Stimulated activated naive CD4-positive, alpha-beta T cell treated with Interleukin-2 at 50 U/mL for 16 hours (primary cell): ENCODE results near the gene SLC25A31.

Source experiments
- DNase-seq: peaks from one replicate; lab custom pipeline; 2025; lab: John Stamatoyannopoulos, UW

SLC25A31 gene

DNA sequence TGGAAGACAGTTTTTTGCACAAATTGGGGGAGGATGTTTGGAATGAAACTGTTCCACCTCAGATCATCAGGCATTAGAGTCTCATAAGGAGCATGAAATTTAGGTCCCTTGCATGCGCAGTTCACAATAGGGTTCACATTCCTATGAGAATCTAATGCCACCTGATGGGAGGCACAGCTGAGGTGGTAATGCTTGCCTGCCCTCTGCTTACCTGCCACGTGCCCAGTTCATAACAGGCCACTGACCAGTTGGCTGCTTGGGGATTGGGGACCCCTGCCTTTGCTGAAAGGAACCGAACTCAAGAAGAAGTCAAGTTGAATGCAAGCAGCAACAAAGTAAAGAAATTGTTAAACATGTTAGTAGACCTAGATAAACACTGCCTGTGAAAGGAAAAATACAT is 47.3 kb downstream of the SLC25A31 start:
- DNase-seq: no peak

DNA sequence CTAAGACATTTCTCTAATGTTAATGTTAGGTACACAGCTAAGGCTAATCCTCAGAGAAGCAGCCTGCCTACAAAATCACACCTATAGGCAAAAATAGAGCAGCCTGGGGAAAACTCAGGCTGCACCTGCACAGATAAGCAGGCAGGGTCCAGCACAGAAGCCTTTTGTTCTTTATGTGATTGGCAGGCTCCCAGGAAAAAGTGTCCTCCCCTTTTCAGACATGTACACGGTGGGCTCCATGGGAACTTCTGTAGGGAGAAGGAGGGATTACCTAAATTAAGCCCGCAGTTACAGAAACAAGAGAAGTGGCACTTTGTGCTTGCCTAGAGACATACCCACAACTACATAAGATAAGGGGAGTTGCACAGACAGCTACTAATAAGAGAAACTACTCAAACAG is 47.9 kb downstream of the SLC25A31 start:
- no peak for DNase-seq

DNA sequence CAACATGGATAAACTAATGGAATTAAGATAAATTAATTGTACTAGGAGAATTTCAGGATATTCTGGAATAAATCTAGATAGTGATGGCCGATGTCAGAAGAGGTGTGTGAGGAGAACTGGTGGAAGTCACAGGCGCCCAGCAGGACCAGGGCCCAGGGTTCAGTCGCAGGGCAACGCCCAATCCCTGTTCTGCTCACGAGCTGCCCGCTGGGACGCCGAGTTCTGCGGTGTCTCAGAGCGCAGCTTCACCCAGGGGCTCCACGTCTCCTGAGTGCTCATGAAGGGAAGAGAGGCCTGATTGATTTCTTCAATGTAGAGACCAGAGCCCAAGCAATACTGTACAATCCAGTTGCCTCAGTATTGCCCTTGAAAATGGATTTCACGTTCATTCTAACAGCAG is 50.4 kb downstream of the SLC25A31 start:
- DNase-seq: no peak

DNA sequence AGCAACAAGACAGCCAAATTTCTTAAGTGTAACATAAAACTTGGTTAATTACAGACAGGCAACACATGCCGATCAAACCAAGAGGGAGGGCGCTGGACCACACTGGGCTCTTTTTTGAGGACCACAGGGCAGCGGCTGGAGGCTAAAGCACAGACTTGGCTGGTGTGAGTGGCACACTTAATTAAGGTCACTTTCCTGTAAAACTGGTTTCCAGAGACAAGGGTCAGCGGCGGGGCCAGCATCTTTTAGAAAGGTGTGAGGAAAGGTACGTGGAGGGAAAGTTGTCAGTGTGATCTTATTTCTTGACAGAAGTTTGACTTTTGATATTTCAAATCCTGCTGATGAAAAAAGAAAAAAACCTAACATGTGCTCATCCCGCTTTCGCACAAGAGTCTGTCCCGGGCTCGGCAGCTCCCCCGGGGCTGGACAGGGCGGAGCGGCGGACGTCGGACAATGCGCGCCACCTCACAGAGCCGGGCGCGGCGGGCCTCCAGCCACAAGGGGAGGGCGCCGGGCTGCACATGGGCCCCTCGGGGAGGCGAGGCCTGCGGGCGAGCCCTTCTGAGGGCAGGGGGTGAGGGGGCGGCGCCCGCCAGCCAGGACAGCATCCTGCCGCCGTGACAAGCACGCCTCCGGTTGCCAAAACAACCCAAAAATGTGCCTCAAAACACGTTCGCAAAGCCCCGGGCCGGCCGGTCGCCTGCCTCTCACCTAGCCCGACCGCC is 51.3 kb downstream of the SLC25A31 start:
- DNase-seq: no peak

DNA sequence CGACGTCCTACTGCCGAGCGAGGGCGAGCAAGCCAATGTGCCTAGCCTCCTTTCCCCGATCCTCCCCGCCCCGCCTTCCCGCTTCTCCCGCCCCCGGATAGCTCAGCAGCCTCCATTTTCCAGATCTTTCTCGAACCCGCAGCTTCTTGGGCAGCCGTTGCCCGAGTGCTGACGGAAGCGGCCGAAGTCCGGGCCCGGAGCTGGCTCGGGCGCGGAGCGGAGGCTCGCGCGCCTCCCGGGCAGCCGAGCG is 51.8 kb downstream of the SLC25A31 start:
- DNase-seq: peak; percentile 24

DNA sequence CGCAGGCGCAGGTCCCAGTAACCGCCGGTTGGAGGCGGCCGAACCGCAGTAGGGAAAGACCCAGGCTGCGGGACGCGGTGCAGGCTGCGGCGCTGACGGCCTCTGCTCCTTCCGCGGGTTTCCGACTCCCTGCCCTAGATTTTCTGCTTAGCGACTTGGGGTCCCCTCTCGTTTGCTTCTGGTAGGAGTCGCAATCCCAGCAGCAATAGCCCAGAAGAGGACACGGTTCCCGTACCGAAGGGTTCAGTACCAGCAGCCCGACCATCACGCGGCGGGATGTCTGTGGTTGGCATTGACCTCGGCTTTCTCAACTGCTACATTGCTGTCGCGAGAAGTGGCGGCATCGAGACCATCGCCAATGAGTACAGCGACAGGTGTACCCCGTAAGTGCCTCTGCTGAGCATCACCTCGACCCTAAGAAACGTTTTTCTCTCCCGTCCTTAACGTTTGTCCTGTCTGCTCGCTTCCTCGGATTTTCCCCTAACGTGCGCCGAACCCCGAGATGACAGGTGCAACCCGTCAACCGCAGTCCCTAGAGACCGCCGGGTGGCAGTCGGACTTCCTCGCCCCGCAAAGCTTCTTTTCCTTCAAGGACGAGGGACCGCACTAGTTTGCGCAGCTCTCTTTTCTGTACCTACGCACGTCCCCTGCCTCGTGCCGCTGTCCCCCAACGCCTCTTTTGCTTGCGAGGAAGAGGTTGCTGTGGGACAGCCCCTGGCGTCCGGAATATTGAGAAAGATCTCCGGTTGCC is 52.2 kb downstream of the SLC25A31 start, which contains the start of gene HSPA4L:
Gene HSPA4L, plus strand, starts transcription at position 48 of the 751 bp plus-strand sequence. Its CDS starts 229 bp downstream, at position 277.
- DNase-seq: peak; percentile 24

DNA sequence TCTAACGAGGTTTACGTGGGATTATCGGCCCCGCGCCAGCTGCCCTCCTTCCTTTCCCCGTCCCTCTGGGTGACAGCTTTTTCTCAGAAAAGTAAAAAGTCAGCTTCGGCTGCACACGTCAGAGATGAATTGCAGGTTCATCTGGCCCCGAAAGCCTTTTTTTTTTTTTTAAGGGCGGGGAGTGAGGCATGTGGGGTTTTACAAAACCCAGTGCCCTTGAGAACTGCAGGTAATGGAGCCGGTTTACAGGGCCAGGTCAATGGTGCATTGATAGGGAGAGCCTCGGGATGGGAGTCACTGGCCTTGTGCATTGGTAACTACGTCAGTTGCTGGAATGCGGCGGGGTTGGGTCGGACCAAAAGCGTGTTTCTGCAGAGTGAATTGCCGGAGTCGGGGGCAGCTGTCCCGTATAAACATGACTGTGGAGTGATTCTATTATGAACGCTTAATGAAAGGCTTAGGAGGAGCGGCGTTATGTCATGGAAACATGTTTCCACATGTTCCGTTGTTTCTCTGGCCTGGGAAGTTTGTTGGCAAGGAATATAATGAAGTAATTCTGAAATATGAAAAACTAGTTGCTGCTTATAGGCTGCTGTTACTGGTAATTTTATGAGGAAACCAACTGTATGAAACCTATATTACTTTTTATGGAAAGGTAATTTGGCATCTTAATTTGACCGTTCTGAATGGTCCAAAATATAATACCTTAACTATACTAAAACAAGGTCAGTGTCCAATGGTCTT is 53.0 kb downstream of the SLC25A31 start:
- DNase-seq: no peak

DNA sequence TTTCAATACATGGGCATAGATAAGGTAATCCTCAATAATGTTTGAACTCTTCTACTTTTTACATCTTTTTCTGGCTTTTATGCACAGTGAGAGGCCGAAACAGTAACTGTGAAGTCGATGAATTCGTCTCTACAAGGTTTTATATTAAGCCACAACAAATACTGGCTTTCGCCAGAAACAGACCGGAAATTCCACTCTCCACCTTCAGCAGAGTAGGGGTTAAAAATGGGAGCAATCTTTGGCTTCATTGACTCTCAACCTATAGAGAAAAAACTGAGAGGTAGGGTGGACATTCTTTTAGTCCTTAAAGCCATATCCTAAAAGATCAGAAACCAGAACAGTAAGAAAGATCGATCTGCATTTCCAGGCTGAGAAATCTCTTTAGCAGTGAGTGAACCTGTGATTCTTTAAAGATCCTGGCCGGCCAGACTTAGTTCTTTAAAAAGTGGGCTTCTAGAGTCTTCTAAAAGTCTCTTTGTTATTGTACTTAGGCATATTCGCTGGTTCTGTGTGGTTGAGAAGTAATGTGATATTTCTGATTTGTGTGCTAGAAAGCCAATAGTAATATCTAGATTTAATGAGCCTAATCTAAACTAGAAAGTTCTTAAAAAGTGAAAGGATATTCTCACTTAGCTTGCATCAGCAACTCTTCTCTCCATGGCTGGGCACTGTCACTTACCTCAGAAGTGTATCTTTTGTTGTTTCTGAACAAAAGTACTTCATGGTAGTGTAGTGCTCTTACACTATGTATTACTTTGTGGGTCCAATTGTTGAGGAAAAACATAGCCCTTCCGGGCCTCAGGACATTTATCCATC is 54.0 kb downstream of the SLC25A31 start:
- DNase-seq: no peak

DNA sequence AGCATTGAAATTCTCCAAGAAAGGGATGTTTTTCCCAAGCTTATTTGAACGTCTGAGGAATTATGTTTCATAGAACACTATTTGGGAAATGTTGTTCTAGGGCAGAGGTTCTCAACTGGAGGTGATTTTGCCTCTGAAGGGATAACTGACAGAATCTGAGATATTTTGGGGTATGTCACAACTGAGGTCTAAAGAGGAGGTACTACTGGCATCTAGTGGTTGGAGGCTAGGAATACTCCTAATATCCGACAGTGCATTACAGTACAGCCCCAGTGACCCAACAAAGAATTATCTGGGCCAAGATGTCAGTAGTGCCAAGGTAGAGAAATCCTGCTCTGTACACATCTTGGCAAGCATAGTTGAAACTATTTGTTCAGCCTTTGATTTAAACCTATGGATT is 58.3 kb downstream of the SLC25A31 start:
- no peak for DNase-seq

DNA sequence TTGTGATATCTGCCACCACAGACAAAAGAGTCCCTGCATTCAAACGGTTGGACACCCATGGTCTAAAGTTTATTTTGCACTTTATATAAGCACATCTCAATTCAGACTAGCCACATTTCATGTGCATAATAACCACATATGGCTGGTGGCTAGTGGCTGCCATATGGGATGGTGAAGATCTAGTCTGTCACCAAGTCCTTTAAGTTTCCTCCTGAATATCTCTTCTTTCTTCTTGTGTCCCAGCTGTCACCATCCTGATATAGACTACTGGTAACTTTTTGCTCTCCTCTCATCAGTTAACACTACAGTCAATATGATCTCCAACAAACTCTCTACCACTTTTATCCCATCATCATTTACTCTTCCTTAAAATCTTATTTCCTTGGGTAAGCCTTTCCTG is 61.2 kb downstream of the SLC25A31 start:
- DNase-seq: no peak

DNA sequence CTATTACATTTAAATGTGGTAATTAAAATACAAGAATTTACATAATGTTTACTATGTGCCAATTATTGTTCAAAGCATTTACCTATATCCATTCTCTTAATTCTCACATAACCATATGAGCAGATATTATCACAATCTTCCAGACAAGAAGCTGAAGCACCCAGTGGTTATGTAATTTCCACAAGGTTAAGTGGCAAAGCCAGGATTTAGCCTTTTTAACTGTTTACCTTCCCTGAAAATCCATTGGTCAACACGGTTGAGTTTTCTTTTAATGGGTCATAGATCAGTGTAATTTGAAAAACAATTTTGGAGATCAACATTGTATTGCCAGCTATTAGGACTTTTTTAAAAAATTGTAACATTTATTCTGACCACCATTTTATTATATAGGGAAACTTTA is 63.3 kb downstream of the SLC25A31 start:
- no peak for DNase-seq

DNA sequence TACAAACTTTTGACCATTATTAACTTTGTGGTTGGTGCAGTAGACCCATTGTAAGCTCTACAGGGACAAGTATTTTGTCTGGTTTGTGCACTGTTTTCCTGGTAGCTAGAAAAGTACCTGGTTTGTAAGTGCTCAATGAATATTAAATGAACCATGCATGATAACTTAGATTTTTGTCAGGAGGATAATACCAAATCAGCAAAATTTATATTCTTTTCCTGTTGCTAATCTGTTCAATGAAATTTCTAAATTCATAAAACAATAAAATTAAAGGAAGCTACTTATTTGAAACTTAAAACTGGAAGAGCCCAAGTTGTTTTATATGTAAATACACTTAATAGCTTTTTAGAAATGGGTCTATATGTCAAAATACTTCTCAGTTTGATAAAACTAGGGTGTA is 69.5 kb downstream of the SLC25A31 start:
- DNase-seq: no peak

DNA sequence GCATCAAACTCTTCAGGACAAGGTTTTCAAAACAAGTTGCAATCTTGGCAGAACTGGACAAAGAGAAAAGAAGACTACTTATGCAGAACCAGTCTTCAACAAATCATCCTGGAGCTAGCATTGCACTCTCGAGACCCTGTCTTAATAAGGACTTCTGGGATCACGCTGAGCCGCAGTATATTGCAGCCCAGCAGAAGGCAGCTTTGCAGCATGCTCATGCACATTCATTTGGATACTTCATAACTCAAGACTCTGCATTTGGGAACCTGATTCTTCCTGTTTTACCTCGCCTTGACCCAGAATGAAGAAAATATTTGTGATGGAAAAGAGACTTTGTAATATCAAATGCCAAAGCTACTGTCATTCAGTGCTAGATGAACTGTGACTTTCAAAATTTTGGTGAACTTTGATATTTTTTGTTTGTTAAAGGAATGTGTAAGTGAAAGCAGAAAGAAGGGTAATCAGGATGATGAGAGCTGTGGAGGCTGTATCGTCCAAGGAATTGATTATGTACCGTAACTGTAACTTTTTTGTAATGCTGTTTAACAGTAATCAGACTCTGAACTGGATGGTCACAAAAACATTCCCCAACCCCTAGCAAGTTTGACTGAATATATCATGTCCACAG is 79.1 kb downstream of the SLC25A31 start:
- no peak for DNase-seq

DNA sequence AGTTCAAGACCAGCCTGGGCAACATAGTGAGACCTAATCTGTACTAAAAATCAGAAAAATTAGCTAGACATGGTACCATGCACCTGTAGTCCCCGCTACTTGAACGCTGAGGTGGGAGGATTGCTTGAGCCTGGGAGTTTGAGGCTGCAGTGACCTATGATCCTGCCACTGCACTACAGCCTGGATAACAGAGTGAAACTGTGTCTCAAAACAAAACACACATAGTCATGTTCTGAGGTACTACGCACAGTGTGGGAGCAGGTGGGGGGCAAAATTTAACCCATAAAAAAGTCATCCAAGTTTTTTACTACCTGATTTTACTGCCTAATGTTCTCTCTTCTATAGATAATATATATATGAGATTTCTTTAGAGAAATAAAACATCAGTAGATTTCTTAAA is 80.4 kb downstream of the SLC25A31 start:
- no peak for DNase-seq

DNA sequence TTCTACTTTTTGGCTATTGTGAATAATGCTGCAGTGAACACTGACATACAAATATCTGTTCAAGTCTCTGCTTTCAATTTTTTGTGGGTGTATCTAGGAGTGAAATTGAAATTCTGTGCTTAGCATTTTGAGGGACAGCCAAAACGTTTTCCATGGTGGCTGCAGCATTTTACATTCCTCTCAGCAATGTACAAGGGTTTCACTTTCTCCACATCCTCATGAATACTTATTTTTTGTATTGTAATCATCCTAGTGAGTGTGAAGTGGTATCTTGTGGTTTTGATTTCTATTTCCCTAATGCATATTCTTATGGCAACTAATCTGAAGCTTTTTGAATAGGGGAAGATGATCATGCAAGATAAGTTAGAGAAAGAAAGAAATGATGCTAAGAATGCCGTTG is 92.2 kb downstream of the SLC25A31 start:
- DNase-seq: no peak
